ENCODE data around the gene LDB2.

LDB2 gene

DNA sequence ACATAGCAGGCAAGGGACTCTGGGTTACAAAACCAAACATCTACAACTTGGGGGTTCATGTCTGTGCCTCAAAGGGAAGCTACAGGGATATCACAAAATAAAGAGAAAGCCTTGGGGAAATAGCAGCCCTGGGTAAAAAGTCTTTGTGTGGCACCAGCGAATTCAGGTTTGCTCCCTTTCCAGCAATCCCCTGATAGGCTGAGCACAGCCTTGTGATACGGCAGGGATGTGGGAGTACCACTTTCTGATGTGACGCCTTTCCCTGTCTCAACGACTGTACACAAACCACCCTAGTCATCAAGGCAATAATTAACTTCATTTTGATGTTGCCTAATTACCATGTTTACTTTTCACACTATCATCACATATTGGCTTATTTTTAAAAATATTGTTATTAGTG, 164.9 kb downstream of the LDB2 start:
- H3K4me1 Mint-ChIP-seq = peaks cover 17% of the 10 kb centered on the region
- TF ChIP-seq, protein P1, sequence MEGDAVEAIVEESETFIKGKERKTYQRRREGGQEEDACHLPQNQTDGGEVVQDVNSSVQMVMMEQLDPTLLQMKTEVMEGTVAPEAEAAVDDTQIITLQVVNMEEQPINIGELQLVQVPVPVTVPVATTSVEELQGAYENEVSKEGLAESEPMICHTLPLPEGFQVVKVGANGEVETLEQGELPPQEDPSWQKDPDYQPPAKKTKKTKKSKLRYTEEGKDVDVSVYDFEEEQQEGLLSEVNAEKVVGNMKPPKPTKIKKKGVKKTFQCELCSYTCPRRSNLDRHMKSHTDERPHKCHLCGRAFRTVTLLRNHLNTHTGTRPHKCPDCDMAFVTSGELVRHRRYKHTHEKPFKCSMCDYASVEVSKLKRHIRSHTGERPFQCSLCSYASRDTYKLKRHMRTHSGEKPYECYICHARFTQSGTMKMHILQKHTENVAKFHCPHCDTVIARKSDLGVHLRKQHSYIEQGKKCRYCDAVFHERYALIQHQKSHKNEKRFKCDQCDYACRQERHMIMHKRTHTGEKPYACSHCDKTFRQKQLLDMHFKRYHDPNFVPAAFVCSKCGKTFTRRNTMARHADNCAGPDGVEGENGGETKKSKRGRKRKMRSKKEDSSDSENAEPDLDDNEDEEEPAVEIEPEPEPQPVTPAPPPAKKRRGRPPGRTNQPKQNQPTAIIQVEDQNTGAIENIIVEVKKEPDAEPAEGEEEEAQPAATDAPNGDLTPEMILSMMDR (IDR thresholded peaks at IDR 0.05) = no peak
- H3K27me3 Mint-ChIP-seq (ENCODE audit: low read depth, poor library complexity) = peaks cover 2% of the 10 kb centered on the region
- H3K27ac Mint-ChIP-seq = peak overlapping the region; percentile 23
- no peak overlapping the region for H3K4me3 Mint-ChIP-seq
- H3K9me3 Mint-ChIP-seq = no peaks in the 10 kb centered on the region
- DNase-seq = no peak
- peaks cover 8% of the 10 kb centered on the region for H3K36me3 Mint-ChIP-seq (ENCODE audit: low read depth)

DNA sequence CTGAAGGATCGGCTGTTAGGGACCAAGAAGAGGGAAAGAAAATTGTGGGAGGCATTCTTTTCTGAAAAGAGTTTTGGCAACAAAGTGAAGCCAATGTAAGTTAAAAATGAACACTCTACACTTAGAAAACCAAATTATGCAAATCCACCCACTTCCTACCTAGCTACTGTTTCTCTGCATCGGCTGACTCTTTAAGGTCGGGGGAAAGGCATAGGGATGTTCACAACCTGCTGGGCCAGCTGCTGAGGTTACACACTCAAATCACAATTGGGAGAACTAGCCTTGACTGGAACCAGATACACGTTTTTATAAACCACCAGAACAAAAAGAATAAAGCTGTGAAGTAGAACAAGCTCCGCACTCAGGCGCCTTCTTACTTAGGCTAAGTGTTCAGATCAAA, 165.7 kb downstream of the LDB2 start:
- TF ChIP-seq, protein P1 (IDR thresholded peaks at IDR 0.05) = no peak
- Mint-ChIP-seq H3K27ac (no peak overlapping the region), H3K27me3 (ENCODE audit: low read depth, poor library complexity) (peaks cover 2% of the 10 kb centered on the region), H3K9me3 (no peaks in the 10 kb centered on the region), H3K4me1 (peaks cover 17% of the 10 kb centered on the region), H3K36me3 (ENCODE audit: low read depth) (peaks cover 8% of the 10 kb centered on the region), H3K4me3 (no peak overlapping the region)
- DNase-seq = no peak

DNA sequence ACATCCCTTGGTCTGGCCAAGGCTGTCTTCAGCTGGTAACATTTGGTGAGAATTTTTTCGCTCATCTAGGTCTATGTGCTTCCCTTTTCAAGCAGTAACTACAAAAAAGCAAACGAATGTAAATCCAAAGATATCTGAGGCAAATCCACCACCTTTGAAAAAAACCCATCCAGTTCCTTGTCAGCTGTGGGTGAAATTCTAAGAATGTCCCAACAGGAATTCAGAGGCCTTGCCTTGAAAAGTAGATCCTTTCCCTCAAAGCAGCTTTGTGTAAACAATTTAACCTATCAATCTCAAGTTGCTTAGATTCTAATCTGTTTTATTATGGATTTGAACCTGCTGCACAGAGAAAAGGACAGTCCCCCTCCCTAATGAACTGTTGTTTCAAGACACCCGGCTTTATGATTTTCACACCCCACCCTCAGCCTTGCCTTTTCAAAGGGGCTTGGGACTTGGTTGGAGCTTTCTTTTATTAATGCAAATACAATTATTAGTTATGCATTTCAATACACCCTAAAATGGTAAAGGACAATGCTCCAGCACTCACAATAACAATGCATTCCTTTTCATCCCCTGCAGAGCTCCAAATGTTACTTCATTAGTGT, 166.6 kb downstream of the LDB2 start:
- Mint-ChIP-seq H3K36me3 (ENCODE audit: low read depth) (peaks cover 10% of the 10 kb centered on the region), H3K27me3 (ENCODE audit: low read depth, poor library complexity) (peaks cover 2% of the 10 kb centered on the region), H3K9me3 (no peaks in the 10 kb centered on the region), H3K4me1 (peaks cover 17% of the 10 kb centered on the region), H3K27ac (no peak overlapping the region), H3K4me3 (no peak overlapping the region)
- no peak for DNase-seq
- TF ChIP-seq, protein P1 (IDR thresholded peaks at IDR 0.05) = no peak

DNA sequence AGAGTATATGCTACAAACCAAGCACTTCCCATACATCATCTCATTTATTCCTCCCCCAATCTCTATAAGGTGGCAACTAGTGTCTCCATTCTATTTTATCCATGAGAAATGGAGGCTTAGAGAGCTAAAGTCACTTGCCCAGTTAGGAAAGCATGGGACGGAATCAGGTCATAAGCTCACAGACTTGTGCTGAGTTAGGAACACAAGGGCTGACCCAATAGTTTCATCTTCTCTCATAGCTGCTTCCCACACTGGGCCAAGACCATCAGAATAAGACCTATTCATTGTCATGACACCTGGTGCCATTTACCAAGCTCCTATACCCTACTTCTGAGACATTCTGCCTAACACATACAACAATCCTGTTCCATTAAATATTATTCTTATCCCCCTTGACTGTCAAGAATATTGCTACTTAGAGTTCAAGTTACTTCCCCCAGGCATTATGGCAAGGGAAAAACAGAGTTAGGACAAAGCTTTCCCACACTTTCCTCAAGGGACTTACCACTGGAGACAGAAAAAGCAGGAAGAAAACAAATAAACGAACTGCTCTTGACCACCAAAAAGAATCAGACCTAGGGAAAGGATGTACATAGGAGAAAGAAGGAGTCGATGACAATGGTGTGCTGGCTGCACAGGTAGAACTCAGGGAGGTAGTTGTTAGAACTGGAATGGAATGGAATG, 167.8 kb downstream of the LDB2 start:
- no peak overlapping the region for H3K27ac Mint-ChIP-seq
- H3K9me3 Mint-ChIP-seq = peaks cover under 1% of the 10 kb centered on the region
- H3K4me3 Mint-ChIP-seq = no peak overlapping the region
- H3K36me3 Mint-ChIP-seq (ENCODE audit: low read depth) = peaks cover 13% of the 10 kb centered on the region
- H3K4me1 Mint-ChIP-seq = peaks cover 17% of the 10 kb centered on the region
- peaks cover 2% of the 10 kb centered on the region for H3K27me3 Mint-ChIP-seq (ENCODE audit: low read depth, poor library complexity)
- DNase-seq = no peak
- TF ChIP-seq, protein P1 (IDR thresholded peaks at IDR 0.05) = no peak

DNA sequence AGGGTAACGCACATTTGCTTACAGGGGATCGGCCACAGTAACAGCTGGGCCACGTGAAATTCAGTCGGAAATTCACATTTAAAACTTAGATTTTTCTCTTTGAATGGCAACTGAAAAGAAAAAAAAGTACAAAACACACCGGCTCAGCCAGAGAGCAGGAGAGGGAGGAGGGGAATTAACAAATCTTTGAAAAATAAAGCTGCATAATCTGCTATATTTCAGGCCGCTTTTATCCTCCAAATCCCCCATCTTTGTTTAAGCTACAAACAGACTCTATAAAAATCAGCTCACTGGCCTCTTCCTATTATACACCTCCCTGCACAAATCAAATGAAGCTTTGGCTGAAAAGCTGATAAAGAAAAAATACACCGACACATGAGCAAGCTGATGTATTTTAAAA, 169.1 kb downstream of the LDB2 start:
- Mint-ChIP-seq H3K4me3 (no peak overlapping the region), H3K27me3 (ENCODE audit: low read depth, poor library complexity) (peaks cover 2% of the 10 kb centered on the region), H3K36me3 (ENCODE audit: low read depth) (peaks cover 25% of the 10 kb centered on the region), H3K4me1 (peaks cover 17% of the 10 kb centered on the region), H3K27ac (no peak overlapping the region), H3K9me3 (peaks cover 10% of the 10 kb centered on the region)
- TF ChIP-seq, protein P1 (IDR thresholded peaks at IDR 0.05) = no peak
- DNase-seq = no peak

DNA sequence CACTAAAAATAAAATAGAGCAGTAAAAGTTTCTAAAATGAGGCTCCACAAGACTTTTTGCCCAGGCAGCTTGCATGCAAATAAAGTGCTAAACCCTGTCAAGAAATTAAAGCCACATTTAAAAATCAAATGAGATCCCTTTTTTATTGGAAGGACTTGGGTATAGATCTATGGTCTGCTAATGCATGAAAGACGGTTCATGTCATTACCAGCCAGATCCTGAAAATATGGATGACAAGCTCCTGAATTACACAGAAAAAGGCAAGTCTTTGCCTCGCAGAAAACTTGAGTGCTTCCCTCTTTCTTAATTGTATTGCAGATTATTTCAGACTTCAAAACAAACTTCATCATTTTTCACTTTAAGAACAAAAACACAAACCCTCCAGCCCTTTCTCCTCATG, 169.6 kb downstream of the LDB2 start:
- Mint-ChIP-seq H3K36me3 (ENCODE audit: low read depth) (peaks cover 29% of the 10 kb centered on the region), H3K4me1 (peaks cover 17% of the 10 kb centered on the region), H3K27me3 (ENCODE audit: low read depth, poor library complexity) (peaks cover 2% of the 10 kb centered on the region), H3K4me3 (no peak overlapping the region), H3K27ac (no peak overlapping the region), H3K9me3 (peaks cover 15% of the 10 kb centered on the region)
- no peak for DNase-seq
- TF ChIP-seq, protein P1 (IDR thresholded peaks at IDR 0.05) = no peak

Data from nephron progenitor cell (in vitro differentiated cells).